Duodenal mucosa (tissue), 2 donors: ENCODE data around the gene MEPE.

Source experiments
- H3K27ac ChIP-seq: one replicate; pipeline ENCODE4 v1.7.0; 2013; ENCODE audit warnings: low read depth, low read length
- H3K27me3 ChIP-seq, 2 donors: one replicate each; pipeline ENCODE4 v1.7.0; 2013; ENCODE audit warnings: low read length in 2 of 2, control low read depth in 1 of 2; ENCODE audit not compliant: insufficient read depth in 2 of 2, control insufficient read depth in 1 of 2
- H3K36me3 ChIP-seq, 2 donors: one replicate each; pipeline ENCODE4 v1.7.0; 2013; ENCODE audit warnings: low read length in 2 of 2, control low read depth in 1 of 2; ENCODE audit not compliant: insufficient read depth in 2 of 2, control insufficient read depth in 1 of 2
- H3K4me1 ChIP-seq, 2 donors: one replicate each; pipeline ENCODE4 v1.7.0; 2013; ENCODE audit warnings: low read length in 2 of 2, control low read depth in 1 of 2; ENCODE audit not compliant: insufficient read depth in 2 of 2, control insufficient read depth in 1 of 2
- H3K4me3 ChIP-seq, 2 donors: one replicate each; pipeline ENCODE4 v1.7.0; 2013; ENCODE audit warnings: low read length in 2 of 2, low read depth in 1 of 2
- H3K9ac ChIP-seq, 2 donors: one replicate each; pipeline ENCODE4 v1.7.0; 2013; ENCODE audit warnings: low read length in 2 of 2, low read depth in 1 of 2
- H3K9me3 ChIP-seq, 2 donors: one replicate each; pipeline ENCODE4 v1.7.0; 2013; ENCODE audit warnings: low read length in 2 of 2, control low read depth in 1 of 2; ENCODE audit not compliant: control insufficient read depth in 1 of 2

MEPE gene

DNA sequence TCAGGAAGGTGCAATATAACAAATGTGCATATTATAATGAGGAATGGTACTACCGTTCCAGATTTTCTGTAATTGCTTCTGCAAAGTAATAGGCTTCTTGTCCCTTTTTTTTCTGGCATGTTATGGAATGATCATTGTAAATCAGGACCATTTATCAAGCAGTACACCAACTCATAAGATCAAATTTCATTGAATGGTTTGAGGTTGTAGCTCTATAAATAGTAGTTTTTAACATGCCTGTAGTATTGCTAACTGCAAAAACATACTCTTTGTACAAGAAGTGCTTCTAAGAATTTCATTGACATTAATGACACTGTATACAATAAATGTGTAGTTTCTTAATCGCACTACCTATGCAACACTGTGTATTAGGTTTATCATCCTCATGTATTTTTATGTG, 20.8 kb upstream of the MEPE start:
- no peaks in the 10 kb centered on the region for H3K4me1 ChIP-seq

DNA sequence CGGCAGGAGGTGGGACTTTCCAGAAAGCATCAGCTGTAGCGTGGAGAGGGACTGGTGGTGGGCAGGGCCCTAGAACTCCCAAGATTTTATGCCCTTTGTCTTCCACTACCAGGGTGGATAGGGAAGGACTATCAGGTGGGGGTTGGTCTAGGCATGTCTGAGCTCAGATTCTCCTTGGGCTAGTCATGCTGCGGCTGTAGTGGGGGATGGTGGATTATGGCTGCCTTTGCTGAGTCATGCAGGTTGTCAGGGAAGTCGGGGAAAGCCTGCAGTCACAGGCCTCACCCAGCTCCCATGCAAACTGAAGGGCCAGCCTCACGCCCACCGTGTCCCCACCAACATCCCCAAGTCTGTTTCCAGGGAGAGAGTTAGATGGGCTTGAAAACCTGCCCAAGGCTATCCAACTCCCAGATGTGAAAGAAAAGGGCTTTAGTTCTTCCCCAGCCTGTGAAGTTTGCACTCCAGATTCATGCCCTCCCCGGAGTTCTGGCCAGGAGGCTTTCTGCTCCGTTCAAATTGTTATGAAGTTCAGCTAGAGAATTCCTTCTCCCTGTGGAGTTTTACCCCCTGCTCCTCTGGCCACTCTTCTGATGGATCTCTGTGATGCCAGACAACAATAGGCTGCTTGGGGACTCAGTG, 13.4 kb upstream of the MEPE start:
- H3K27me3 ChIP-seq: no peaks in the 10 kb centered on the region
- no peak overlapping the region for H3K27ac ChIP-seq
- no peaks in the 10 kb centered on the region for H3K4me1 ChIP-seq
- no peak overlapping the region for H3K4me3 ChIP-seq
- H3K9ac ChIP-seq: no peak overlapping the region
- no peaks in the 10 kb centered on the region for H3K9me3 ChIP-seq
- H3K36me3 ChIP-seq: no peaks in the 10 kb centered on the region

More for the DNA sequence above, 20.8 kb upstream of the MEPE start:
- no peaks in the 10 kb centered on the region for H3K9me3 ChIP-seq
- H3K36me3 ChIP-seq: no peaks in the 10 kb centered on the region
- no peak overlapping the region for H3K9ac ChIP-seq
- H3K4me3 ChIP-seq: no peak overlapping the region
- no peaks in the 10 kb centered on the region for H3K27me3 ChIP-seq
- no peak overlapping the region for H3K27ac ChIP-seq

DNA sequence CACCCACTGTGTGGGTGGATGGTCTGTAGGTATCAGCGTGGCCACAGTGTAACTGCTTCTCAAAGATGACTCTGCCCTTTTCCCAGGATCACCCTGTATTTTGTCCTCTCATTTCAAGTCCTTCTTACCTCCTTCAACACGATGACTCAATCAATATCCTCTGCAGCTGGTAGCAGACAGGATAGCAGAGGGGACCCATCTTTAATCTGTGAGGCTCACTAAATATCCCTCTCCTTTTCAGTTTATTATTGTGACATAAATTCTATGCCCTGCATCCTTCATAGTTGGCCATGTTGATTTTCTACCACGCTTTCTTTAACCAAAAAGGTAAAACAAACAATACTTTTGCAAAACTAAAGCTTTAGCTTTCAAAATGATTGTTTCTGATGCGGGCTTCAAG, 9.6 kb upstream of the MEPE start:
- Histone ChIP-seq H3K36me3 (no peaks in the 10 kb centered on the region), H3K4me1 (no peaks in the 10 kb centered on the region), H3K27me3 (no peaks in the 10 kb centered on the region), H3K4me3 (no peak overlapping the region), H3K9me3 (no peaks in the 10 kb centered on the region), H3K27ac (no peak overlapping the region), H3K9ac (no peak overlapping the region)

DNA sequence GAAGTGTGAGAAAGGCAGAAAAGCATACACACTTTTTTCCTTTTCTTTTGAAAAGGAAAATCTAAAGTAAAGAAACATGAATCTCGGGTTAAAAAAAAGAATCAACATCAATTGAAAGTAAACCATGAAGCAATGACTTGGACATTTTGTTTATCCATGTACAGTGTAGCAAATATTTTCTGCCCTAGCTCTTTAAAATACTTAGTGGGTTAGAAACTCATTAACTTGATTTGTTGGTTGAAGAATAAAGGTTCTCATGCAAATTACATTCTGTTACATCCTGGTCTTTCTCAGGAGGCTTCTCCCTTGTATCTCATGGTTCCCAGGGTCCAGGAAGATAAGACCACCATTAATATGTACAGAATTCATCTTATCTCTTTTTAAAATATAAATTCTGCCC, 9.0 kb upstream of the MEPE start:
- H3K27me3 ChIP-seq: no peaks in the 10 kb centered on the region
- no peak overlapping the region for H3K4me3 ChIP-seq
- no peaks in the 10 kb centered on the region for H3K9me3 ChIP-seq
- H3K9ac ChIP-seq: no peak overlapping the region
- H3K36me3 ChIP-seq: no peaks in the 10 kb centered on the region
- no peaks in the 10 kb centered on the region for H3K4me1 ChIP-seq
- H3K27ac ChIP-seq: no peak overlapping the region

DNA sequence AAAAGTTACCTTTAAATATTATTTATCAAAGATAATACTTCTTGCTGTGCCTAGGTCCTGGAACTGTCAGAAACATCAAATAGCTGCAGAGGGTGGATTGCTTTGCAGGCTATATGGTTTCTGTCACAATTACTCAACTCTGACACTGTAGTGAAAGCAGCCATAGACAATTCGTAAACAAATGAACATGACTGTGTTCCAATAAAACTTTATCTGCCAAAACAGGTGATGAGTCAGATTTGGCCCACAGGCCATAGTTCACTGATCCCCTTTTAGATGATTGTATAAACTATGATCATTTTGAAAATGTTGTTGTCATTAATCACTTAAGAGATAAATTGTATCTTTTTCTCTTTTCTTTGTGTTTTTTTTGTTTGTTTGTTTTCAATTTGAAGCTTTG, 8.4 kb upstream of the MEPE start:
- H3K9me3 ChIP-seq: no peaks in the 10 kb centered on the region
- H3K27ac ChIP-seq: no peak overlapping the region
- no peak overlapping the region for H3K9ac ChIP-seq
- H3K27me3 ChIP-seq: no peaks in the 10 kb centered on the region
- no peaks in the 10 kb centered on the region for H3K36me3 ChIP-seq
- no peaks in the 10 kb centered on the region for H3K4me1 ChIP-seq
- no peak overlapping the region for H3K4me3 ChIP-seq

DNA sequence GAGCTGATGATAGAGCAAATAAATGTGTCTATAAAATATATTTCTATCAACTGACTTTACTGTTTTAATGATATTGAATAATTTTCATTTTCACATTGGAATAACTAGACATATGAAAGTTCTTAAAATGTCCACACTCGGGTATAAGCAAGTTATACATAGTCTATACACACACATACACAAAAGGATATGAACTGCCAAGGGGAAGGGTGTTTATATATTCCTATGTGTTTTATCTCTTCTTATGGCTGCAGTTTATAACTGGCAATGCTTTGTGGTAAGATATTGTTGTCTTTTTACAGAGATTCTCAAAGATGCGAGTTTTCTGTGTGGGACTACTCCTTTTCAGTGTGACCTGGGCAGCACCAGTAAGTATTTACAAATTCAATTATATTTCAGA, 1.6 kb downstream of the MEPE start:
- H3K27ac ChIP-seq: no peak overlapping the region
- no peaks in the 10 kb centered on the region for H3K36me3 ChIP-seq
- H3K4me1 ChIP-seq: no peaks in the 10 kb centered on the region
- H3K27me3 ChIP-seq: no peaks in the 10 kb centered on the region
- no peak overlapping the region for H3K4me3 ChIP-seq
- H3K9me3 ChIP-seq: no peaks in the 10 kb centered on the region
- no peak overlapping the region for H3K9ac ChIP-seq

DNA sequence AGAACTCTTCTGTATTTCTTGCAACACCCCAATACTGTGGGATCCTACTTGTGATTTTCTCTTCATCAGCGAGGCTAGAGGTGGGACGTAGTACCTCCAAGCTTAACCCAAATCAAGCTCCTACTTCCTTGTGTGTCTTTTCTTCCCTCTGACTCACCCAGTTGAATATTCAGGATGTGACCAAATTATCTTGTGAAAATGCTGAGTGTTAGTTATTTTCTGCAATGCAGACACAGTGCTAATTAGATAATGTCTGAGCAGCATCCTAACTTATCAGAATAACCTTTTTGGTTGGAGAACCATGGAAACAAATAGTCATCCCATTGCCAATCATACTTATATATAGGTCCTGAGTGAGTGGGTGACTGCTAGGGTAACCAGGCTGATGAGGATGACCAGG, 2.4 kb downstream of the MEPE start:
- Histone ChIP-seq H3K27ac (no peak overlapping the region), H3K9me3 (no peaks in the 10 kb centered on the region), H3K36me3 (no peaks in the 10 kb centered on the region), H3K9ac (no peak overlapping the region), H3K4me3 (no peak overlapping the region), H3K27me3 (no peaks in the 10 kb centered on the region), H3K4me1 (no peaks in the 10 kb centered on the region)

DNA sequence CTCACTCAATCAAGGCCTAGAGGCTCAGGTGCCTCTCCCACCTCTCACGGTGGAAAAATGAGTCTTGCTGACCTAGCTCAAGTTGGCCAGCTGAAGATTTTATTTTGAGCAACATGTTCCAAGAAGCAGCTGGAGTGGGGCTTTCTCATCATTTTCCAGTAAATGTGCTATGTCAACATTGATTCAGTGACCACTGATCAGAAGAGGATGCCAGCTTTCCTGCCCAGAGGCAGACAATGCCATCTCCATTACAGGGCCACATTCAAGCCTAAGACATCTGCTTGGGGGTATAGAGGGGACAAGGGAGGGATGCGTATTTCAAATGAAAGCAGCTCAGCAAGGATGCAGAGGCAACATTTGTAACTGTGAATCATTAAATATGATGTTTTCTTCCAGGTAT, 3.0 kb downstream of the MEPE start:
- Histone ChIP-seq H3K27me3 (no peaks in the 10 kb centered on the region), H3K36me3 (no peaks in the 10 kb centered on the region), H3K9ac (no peak overlapping the region), H3K4me1 (no peaks in the 10 kb centered on the region), H3K27ac (no peak overlapping the region), H3K9me3 (no peaks in the 10 kb centered on the region), H3K4me3 (no peak overlapping the region)

DNA sequence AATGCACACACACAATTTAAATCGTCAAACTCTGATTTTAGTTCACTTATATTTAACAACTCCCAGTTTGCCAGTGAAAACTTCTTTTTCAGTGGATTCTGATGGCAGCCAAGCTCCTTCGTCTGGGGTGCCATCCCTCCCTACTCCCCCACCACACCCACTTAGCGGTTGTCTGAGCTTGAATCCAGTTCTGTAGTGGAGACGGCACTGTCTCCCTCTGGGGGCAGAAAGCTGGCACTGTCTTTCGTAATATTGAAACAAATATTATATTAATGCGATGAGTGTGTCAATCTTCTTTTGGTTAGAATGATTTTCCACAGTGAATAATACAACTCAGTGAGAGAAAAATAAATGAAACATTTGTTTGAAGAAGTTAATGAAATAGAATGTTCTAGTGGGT, 5.4 kb downstream of the MEPE start:
- Histone ChIP-seq H3K4me3 (no peak overlapping the region), H3K27me3 (no peaks in the 10 kb centered on the region), H3K36me3 (no peaks in the 10 kb centered on the region), H3K4me1 (no peaks in the 10 kb centered on the region), H3K9ac (no peak overlapping the region), H3K9me3 (no peaks in the 10 kb centered on the region), H3K27ac (no peak overlapping the region)

DNA sequence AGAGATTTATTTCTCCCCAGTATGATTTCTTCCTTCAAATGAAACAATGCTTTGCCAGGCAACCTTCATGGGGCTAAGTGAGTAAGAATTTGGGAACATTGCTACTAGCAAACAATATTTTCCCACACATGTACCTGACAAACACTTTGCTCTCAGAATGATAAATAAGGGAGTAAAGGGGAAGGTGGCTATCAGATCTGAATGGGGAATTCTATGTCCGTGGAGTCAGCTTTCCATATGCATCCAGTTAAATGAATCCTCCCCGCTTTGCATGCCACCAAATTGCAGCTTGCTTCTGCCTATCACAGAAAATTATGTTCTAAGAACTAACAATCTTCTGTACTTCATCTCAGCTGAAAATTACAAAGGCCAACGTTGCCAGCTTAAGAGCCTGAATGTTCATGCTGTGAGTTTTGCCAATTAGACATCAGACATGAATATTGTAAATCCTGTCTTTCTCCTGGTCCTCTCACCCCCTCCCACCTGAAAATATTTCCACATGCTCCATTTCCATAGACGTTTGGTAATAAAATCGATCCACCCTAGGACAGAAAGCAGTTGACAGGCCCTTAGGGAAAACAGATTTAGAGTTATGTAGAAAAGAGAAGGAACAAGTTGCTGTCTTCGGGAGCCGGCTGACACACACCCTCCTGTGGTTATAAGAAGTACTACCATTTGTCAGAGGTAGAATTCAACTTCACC, 6.3 kb downstream of the MEPE start:
- no peaks in the 10 kb centered on the region for H3K4me1 ChIP-seq
- no peaks in the 10 kb centered on the region for H3K9me3 ChIP-seq
- H3K36me3 ChIP-seq: no peaks in the 10 kb centered on the region
- no peak overlapping the region for H3K4me3 ChIP-seq
- H3K27me3 ChIP-seq: no peaks in the 10 kb centered on the region
- no peak overlapping the region for H3K9ac ChIP-seq
- no peak overlapping the region for H3K27ac ChIP-seq
